ENCODE data around the gene KATNB1.
"Not testable (repeated sequence)": the region's sequence is repeated elsewhere in the genome, so short reads cannot be mapped to it uniquely, and the experiment has no call there.

KATNB1 gene

DNA sequence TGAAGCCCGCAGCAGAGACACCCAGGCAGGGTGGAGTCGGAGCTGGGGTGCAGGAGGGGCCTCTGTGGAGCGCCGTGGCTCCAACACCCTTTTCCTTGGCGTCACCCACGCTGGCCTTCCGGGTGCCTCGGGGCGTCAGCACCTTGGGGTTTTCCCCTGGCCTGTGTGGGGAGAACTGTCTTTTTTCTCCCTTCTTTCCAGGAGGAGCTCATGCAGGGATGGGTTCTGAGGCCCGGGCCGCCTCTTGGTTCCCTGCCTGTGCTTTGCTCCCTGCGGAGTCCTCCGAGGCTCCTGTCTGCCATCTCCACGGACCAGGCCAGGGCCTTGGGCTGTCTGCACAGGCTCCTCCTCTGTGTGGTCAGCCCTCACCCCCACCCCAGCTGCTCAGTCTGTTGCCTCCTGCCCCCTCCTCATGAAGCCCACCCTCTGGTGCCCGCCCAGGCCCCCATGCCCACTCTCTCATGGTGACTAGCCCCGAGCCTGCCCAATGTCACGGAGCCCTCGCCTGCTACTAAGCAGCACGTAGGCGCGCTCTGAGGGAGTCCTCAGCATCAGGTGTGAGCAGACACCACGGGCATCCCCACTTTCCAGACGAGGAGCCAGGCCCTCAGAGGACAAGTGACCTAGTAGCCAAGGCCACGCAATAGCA, 5.0 kb downstream of the KATNB1 start:
- H3K27me3 Mint-ChIP-seq (ENCODE audit: low read depth): no peaks in the 10 kb centered on the region
- H3K27ac Mint-ChIP-seq: no peak overlapping the region
- H3K36me3 Mint-ChIP-seq (ENCODE audit: low read depth): peaks cover 1% of the 10 kb centered on the region
- H3K4me1 Mint-ChIP-seq (ENCODE audit: low read depth): peaks cover 16% of the 10 kb centered on the region
- no peak overlapping the region for H3K4me3 Mint-ChIP-seq
- no peaks in the 10 kb centered on the region for H3K9me3 Mint-ChIP-seq

DNA sequence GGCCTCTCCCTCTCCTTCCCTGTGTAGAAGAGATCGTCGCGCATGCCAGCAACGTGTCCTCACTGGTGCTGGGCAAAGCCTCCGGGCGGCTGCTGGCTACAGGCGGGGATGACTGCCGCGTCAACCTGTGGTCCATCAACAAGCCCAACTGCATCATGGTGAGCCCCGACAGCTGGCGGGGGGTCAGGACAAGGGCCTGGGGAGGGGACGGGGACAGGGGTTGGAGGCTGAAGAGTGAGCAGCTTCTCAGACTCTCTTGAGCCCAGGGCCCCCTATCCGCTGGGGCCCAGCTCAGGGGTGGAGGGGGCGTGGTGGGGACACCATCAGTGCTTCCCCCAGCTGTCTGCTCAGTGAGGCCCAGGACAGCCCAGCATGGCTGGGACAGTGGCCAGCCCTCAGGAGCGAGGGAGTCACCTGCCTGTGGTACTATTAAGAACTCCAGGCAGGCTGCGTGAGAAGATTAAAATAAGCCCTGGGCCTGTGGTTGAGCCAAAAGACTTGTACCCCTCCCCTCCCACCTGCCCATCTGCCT, 6.2 kb downstream of the KATNB1 start:
- no peak overlapping the region for H3K27ac Mint-ChIP-seq
- no peak overlapping the region for H3K4me3 Mint-ChIP-seq
- H3K36me3 Mint-ChIP-seq (ENCODE audit: low read depth): peaks cover 1% of the 10 kb centered on the region
- H3K9me3 Mint-ChIP-seq: no peaks in the 10 kb centered on the region
- peaks cover 9% of the 10 kb centered on the region for H3K4me1 Mint-ChIP-seq (ENCODE audit: low read depth)
- no peaks in the 10 kb centered on the region for H3K27me3 Mint-ChIP-seq (ENCODE audit: low read depth)

DNA sequence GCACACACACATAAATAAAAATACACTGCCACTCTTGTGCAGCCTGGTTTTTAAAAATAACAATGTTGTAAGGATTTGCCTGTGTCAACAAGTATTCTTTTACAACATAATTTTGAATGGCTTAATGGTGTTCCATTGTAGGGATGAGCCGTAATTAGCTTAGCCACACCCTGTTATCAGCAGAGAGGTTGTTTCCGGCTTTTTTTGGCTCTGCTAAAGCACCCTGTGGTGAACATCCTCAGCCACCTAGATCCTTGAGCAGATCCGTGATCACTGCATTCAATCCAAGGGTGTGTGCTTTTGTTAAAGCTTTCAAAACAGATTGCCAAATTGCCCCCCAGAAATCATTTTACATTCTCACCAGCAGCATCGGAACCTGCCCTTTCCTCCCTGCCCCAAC, 7.0 kb downstream of the KATNB1 start:
- no peaks in the 10 kb centered on the region for H3K27me3 Mint-ChIP-seq (ENCODE audit: low read depth)
- H3K4me3 Mint-ChIP-seq: no peak overlapping the region
- H3K27ac Mint-ChIP-seq: no peak overlapping the region
- H3K9me3 Mint-ChIP-seq: no peaks in the 10 kb centered on the region
- peaks cover 2% of the 10 kb centered on the region for H3K4me1 Mint-ChIP-seq (ENCODE audit: low read depth)
- peaks cover 1% of the 10 kb centered on the region for H3K36me3 Mint-ChIP-seq (ENCODE audit: low read depth)

DNA sequence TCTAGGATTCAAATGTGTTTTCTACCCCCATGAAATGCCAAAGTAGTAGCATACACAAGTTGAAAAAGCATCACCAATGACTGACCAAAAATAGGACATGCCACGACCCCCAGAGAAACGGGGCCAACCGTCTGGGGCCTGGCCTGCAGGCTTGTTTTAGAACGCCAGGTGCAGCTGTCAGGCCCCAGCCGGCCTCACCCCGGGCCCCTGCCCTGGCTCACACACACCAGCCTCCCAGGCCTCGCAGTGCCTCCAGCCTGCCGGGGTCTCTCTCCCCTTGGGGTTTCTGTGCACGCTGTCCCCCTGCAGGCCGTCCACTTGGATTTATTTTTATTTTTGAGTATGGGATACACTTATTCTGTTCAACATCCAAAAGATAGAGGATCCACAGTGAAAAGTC, 7.9 kb downstream of the KATNB1 start:
- H3K9me3 Mint-ChIP-seq: no peaks in the 10 kb centered on the region
- H3K4me3 Mint-ChIP-seq: no peak overlapping the region
- H3K4me1 Mint-ChIP-seq (ENCODE audit: low read depth): no peaks in the 10 kb centered on the region
- H3K36me3 Mint-ChIP-seq (ENCODE audit: low read depth): peaks cover 1% of the 10 kb centered on the region
- no peak overlapping the region for H3K27ac Mint-ChIP-seq
- H3K27me3 Mint-ChIP-seq (ENCODE audit: low read depth): no peaks in the 10 kb centered on the region

DNA sequence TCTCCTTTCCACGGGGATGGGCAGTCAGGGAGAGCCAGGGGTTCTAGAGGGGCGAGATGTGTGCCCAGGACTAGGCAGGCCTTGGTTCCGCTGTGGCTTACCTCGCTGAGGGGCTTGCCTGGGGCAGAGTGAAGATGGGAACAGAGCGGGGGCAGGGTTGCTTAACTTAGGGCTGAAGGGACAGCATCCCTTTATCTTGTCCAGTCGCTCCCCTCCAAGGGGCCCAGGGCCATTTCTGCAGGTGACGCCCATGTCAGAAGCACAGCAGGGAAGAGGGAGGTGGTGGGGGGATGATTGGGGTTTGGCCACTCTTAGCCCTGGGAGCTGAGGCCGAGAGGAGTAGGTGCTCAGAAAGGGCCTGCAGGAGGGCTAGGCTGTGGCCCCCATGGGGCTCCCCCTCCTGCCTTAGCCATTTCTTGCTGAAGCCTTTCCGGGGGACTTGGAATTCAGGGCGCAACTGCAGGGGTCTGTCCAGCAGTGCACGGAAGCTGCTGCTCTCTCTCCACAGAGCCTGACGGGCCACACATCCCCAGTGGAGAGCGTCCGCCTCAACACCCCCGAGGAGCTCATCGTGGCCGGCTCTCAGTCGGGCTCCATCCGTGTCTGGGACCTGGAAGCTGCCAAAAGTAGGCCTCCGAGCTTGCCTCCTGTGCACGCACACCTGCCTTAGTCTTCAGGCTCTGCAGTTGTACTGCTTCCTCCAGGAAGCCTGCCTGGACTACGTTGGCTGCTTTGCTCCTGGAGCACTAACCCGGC, 8.5 kb downstream of the KATNB1 start:
- Mint-ChIP-seq H3K27ac (no peak overlapping the region), H3K27me3 (ENCODE audit: low read depth) (no peaks in the 10 kb centered on the region), H3K36me3 (ENCODE audit: low read depth) (peaks cover 1% of the 10 kb centered on the region), H3K9me3 (no peaks in the 10 kb centered on the region), H3K4me1 (ENCODE audit: low read depth) (no peaks in the 10 kb centered on the region), H3K4me3 (no peak overlapping the region)

DNA sequence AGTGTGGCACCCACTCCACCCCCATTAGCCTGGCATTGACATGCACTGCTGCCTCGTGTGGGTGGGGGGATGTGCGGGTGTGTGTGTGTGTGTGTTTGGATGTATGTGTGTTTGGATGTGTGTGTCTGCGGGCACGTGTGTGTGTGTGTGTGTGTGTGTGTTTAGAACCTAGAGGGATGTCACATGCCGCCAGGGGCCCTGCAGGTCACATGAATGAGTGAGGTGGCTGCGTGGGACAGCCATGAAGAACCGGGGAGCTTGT, 9.0 kb downstream of the KATNB1 start:
- Mint-ChIP-seq H3K36me3 (ENCODE audit: low read depth) (peaks cover 1% of the 10 kb centered on the region), H3K27me3 (ENCODE audit: low read depth) (no peaks in the 10 kb centered on the region), H3K27ac (no peak overlapping the region), H3K9me3 (no peaks in the 10 kb centered on the region), H3K4me3 (no peak overlapping the region), H3K4me1 (ENCODE audit: low read depth) (no peaks in the 10 kb centered on the region)

DNA sequence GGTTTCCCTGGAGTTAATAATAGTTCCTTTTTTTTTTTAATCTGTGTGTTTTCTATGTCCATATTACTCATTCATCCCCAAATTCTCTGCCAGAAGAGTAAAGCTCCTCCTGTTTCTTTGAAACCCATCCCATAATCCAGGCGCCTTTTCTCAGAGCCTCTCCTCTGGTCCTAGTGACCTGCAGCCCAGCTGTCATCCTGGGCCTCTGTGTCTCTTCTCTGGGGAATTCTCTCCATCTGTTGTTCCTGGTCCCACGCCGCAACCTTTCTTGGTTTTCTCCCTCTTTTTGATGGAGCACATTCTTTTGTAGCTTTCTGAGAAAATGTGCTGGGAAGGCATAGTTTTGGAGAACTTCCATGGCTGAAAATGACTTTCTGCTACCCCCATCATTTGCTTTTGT, 10.2 kb downstream of the KATNB1 start:
- Mint-ChIP-seq H3K27me3 (ENCODE audit: low read depth) (no peaks in the 10 kb centered on the region), H3K27ac (no peak overlapping the region), H3K4me1 (ENCODE audit: low read depth) (no peaks in the 10 kb centered on the region), H3K9me3 (no peaks in the 10 kb centered on the region), H3K4me3 (no peak overlapping the region), H3K36me3 (ENCODE audit: low read depth) (peaks cover 1% of the 10 kb centered on the region)

DNA sequence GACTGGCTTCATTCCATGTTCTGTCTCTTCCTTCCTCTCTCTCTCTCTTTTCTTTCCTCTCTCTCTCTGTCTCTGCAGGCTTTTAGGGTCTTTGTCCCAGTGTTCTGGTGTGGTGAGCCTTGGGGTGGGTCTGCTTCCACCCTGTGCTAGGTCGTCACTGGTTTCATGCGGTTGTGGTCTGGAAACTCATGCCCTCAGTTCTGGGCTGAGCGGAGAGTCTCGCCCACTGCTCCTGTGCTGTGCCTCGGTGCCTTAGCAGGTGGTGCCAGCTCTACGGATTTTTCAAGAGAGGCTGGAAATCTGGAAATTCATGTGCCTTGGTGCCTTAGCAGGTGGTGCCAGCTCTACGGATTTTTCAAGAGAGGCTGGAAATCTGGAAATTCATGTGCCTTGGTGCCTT, 10.7 kb downstream of the KATNB1 start:
- not testable (repeated sequence) for H3K27me3 Mint-ChIP-seq (ENCODE audit: low read depth); H3K9me3 Mint-ChIP-seq; H3K27ac Mint-ChIP-seq; H3K36me3 Mint-ChIP-seq (ENCODE audit: low read depth); H3K4me3 Mint-ChIP-seq; H3K4me1 Mint-ChIP-seq (ENCODE audit: low read depth)

DNA sequence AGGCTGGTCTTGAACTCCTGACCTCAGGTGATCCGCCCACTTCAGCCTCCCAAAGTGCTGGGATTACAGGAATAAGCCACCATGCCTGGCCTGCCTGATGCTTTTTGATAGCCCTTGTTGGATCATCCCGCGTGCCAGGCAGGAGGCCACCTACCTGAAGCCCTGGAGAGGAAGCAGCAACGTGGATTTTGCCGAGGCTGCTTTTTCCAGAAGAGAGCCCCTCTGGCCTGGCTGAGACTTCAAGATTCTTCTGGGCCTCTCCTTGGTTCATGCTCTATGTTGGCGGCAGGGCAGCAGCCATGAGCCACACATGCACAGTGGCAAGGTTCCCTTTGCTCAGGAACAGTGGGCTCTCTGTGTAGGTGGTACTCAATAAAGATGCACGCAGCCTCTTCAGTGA, 11.5 kb downstream of the KATNB1 start:
- no peak overlapping the region for H3K4me3 Mint-ChIP-seq
- no peak overlapping the region for H3K27ac Mint-ChIP-seq
- no peaks in the 10 kb centered on the region for H3K9me3 Mint-ChIP-seq
- H3K36me3 Mint-ChIP-seq (ENCODE audit: low read depth): no peaks in the 10 kb centered on the region
- H3K27me3 Mint-ChIP-seq (ENCODE audit: low read depth): no peaks in the 10 kb centered on the region
- H3K4me1 Mint-ChIP-seq (ENCODE audit: low read depth): no peaks in the 10 kb centered on the region

DNA sequence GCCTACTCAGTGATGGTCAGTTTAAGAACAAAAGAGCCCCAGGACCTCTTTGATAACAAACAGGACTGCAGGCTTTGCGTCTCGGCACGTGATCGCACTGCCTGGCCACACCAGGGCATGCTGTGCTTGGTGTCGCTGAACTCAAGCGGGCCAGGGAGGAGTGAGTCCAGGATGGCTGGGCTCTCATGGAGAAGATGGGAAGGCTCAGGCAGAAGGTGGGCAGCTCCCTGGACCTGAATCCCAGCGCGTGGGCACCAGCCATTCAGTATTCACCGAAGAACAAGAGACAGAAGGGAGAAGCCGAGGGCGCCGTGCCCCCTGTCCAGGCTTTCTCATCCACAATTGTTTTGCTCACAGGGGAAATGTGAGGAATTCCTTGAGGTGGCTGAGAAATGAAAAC, 11.9 kb downstream of the KATNB1 start:
- Mint-ChIP-seq H3K4me3 (no peak overlapping the region), H3K9me3 (no peaks in the 10 kb centered on the region), H3K36me3 (ENCODE audit: low read depth) (no peaks in the 10 kb centered on the region), H3K27ac (no peak overlapping the region), H3K4me1 (ENCODE audit: low read depth) (no peaks in the 10 kb centered on the region), H3K27me3 (ENCODE audit: low read depth) (no peaks in the 10 kb centered on the region)

DNA sequence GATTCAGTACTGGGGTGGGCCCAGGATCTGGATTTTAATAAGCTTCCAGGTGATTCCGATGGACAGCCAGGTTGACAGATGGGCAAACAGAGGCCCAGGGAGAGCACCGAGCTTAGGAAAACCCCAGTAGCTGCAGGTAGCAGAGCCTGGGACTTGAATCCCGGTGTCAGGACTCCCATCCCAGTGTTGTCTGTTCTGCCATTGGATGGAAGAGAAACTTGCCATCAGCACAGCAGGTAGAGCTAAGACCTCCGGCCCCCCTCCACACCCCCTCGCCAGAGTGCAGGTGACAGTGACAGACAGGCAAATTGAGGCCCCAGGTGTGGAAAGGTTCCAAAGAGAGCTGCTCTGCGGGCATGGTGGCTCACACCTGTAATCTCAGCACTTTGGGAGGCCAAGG, 12.4 kb downstream of the KATNB1 start:
- Mint-ChIP-seq H3K4me3 (no peak overlapping the region), H3K4me1 (ENCODE audit: low read depth) (no peaks in the 10 kb centered on the region), H3K36me3 (ENCODE audit: low read depth) (no peaks in the 10 kb centered on the region), H3K27ac (no peak overlapping the region), H3K27me3 (ENCODE audit: low read depth) (no peaks in the 10 kb centered on the region), H3K9me3 (no peaks in the 10 kb centered on the region)

DNA sequence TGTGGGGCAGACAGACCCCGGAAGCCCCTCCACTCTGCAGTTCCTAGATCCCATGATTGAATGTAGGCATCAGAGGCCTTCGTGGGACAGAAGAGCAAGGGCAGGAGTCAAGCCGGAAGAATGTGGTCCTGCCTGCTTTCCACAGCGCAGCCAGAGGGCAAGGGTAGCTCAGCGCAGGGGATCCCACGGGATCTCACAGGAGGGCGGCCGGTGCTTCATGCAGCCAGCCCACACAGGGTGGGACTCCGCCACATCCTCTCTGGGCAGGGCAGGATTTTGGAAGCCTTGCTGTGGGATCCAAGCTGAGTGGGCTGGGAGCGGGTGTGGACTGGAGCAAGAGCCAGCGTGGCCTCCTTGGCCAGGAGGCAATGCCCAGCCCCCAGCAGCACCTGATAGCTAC, 13.0 kb downstream of the KATNB1 start:
- no peaks in the 10 kb centered on the region for H3K4me1 Mint-ChIP-seq (ENCODE audit: low read depth)
- H3K36me3 Mint-ChIP-seq (ENCODE audit: low read depth): no peaks in the 10 kb centered on the region
- no peak overlapping the region for H3K27ac Mint-ChIP-seq
- no peak overlapping the region for H3K4me3 Mint-ChIP-seq
- H3K27me3 Mint-ChIP-seq (ENCODE audit: low read depth): no peaks in the 10 kb centered on the region
- no peaks in the 10 kb centered on the region for H3K9me3 Mint-ChIP-seq

DNA sequence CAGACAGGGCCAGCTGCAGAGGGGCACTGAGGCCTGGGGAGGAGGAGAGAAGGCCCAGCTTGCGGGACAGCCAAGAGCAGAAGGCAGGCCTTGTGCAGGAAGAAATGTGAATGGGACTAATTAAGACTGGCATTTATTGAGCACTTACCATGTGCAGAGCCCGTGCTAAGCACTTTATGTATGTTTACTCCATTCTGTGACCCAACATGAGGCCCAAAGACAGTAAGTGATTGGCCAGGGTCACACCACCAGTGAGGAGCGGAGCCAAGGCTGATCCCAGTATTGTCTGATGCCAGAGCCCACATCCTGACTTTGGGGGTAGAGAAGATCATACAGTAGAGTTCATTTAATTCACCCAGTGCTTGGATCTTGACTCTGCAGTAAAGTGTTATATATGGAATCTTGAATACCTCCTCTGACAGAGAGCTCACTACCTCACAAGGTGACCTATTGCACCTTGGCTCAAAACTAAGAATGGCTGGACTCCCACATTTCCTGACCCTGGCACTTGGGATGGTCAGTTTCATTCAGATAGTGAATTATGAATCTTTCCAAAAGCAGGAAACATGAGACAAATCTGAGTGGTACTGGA, 13.6 kb downstream of the KATNB1 start:
- Mint-ChIP-seq H3K4me3 (no peak overlapping the region), H3K36me3 (ENCODE audit: low read depth) (no peaks in the 10 kb centered on the region), H3K9me3 (no peaks in the 10 kb centered on the region), H3K27me3 (ENCODE audit: low read depth) (no peaks in the 10 kb centered on the region), H3K4me1 (ENCODE audit: low read depth) (no peaks in the 10 kb centered on the region), H3K27ac (no peak overlapping the region)

DNA sequence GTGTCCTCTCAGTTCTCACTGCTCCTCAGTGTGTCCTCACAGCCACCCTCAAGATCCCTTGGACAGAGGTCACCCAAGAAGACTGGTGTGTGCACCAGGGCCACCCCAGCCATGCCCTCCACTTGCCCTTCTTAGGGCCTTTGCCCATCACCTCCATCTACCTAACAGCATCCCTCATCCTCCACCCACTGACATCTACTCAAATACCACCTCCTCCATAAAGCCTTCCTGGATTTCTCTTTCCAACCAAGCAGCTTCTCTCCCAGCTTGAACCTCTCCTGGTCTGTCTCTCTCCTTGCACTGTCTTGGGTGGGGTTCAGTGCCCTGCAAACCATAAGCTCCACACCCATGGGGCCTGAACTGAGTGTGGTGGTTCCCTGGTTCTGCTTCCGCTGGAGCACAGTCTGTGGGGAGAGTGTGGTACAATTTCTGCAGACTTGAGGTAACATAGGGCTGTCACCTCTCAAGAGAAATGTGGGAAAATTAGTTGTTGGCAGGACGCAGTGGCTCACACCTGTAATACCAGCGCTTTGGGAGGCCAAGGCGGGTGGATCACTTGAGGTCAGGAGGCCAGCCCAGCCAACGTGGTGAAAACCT, 14.4 kb downstream of the KATNB1 start:
- H3K27me3 Mint-ChIP-seq (ENCODE audit: low read depth): no peaks in the 10 kb centered on the region
- no peaks in the 10 kb centered on the region for H3K4me1 Mint-ChIP-seq (ENCODE audit: low read depth)
- H3K27ac Mint-ChIP-seq: no peak overlapping the region
- H3K36me3 Mint-ChIP-seq (ENCODE audit: low read depth): no peaks in the 10 kb centered on the region
- H3K4me3 Mint-ChIP-seq: no peak overlapping the region
- H3K9me3 Mint-ChIP-seq: no peaks in the 10 kb centered on the region

All from T-helper 1 cell treated with Interleukin-12 subunit alpha and Interleukin-12 subunit beta and Interleukin-4 antibody, amounts not matched to agents 30 μg/mL and 1 μg/mL, for 36 hours (primary cell).